ENCODE measurements around the gene FUT8.
"Not testable (repeated sequence)": the region's sequence is repeated elsewhere in the genome, so short reads cannot be mapped to it uniquely, and the experiment has no call there.

Gene FUT8

GRCh38 chr14:65456247-65456646 is 43.7 kb downstream of the FUT8 start:
- no peak for DNase-seq

- no peak for DNase-seq
Measured at GRCh38 chr14:65461730-65462129, 49.2 kb downstream of the FUT8 start.

GRCh38 chr14:65462411-65462810 is 49.9 kb downstream of the FUT8 start:
- DNase-seq, result peak; percentile 35

GRCh38 chr14:65465584-65465983 is 53.1 kb downstream of the FUT8 start:
- no peak for DNase-seq

- not testable (repeated sequence) for DNase-seq
Measured at GRCh38 chr14:65467926-65468325, 55.4 kb downstream of the FUT8 start.

GRCh38 chr14:65469903-65470302 is 57.4 kb downstream of the FUT8 start:
- no peak for DNase-seq

GRCh38 chr14:65470404-65470880 is 57.9 kb downstream of the FUT8 start:
- DNase-seq, result no peak

GRCh38 chr14:65471038-65471878 is 58.7 kb downstream of the FUT8 start:
- no peak for DNase-seq

GRCh38 chr14:65472189-65472588 is 59.7 kb downstream of the FUT8 start:
- no peak for DNase-seq

- no peak for DNase-seq
Measured at GRCh38 chr14:65476273-65476941, 63.9 kb downstream of the FUT8 start.

- no peak for DNase-seq
Measured at GRCh38 chr14:65476942-65477318, 64.4 kb downstream of the FUT8 start.

GRCh38 chr14:65478017-65478416 is 65.5 kb downstream of the FUT8 start:
- no peak for DNase-seq

GRCh38 chr14:65478596-65478995 is 66.1 kb downstream of the FUT8 start:
- no peak for DNase-seq

GRCh38 chr14:65479386-65479785 is 66.9 kb downstream of the FUT8 start:
- DNase-seq, result no peak

- DNase-seq, result no peak
Measured at GRCh38 chr14:65482757-65483438, 70.4 kb downstream of the FUT8 start.

GRCh38 chr14:65483647-65484046 is 71.1 kb downstream of the FUT8 start:
- no peak for DNase-seq

GRCh38 chr14:65485516-65485915 is 73.0 kb downstream of the FUT8 start:
- DNase-seq, result no peak

- no peak for DNase-seq
Measured at GRCh38 chr14:65486863-65487262, 74.3 kb downstream of the FUT8 start.

- DNase-seq, result no peak
Measured at GRCh38 chr14:65487783-65488494, 75.4 kb downstream of the FUT8 start.

GRCh38 chr14:65491274-65491673 is 78.7 kb downstream of the FUT8 start:
- DNase-seq, result no peak

GRCh38 chr14:65492266-65492665 is 79.7 kb downstream of the FUT8 start:
- no peak for DNase-seq

- peak; percentile 10 for DNase-seq
Measured at GRCh38 chr14:65495196-65495595, 82.7 kb downstream of the FUT8 start.
